Lower lobe of right lung (tissue), 2 donors: ENCODE measurements around the gene MESP2. TPM values are rescaled to one million over a fixed set of nuclear protein-coding genes. Genes with fewer than 3 reads are reported as not detected.
A peak's percentile ranks its signal among the peaks of the same experiment; 100 is the strongest.

ENCODE experiments used
- ATAC-seq, 2 donors: fragments of 200-7000 bp; cut with Tn5 transposase; one replicate each; pipeline ENCODE4 v1.9.1; 2020 to 2022; ENCODE audit warnings: mild to moderate bottlenecking in 2 of 2, moderate library complexity in 2 of 2
- DNase-seq: peaks from one replicate; pipeline ENCODE4 v3.0.0-alpha.2; 2020
- H3K27ac ChIP-seq: fragments of 200-600 bp; one replicate; pipeline ENCODE4 v1.8.0; 2022
- H3K27me3 ChIP-seq: fragments of 200-600 bp; one replicate; pipeline ENCODE4 v1.8.0; 2022; ENCODE audit warnings: low read depth
- H3K36me3 ChIP-seq: fragments of 200-600 bp; one replicate; pipeline ENCODE4 v1.8.0; 2022; ENCODE audit warnings: mild to moderate bottlenecking
- H3K4me1 ChIP-seq: fragments of 200-600 bp; one replicate; pipeline ENCODE4 v1.8.0; 2022
- H3K4me3 ChIP-seq: fragments of 200-600 bp; one replicate; pipeline ENCODE4 v1.8.0; 2022; ENCODE audit warnings: mild to moderate bottlenecking
- H3K9me3 ChIP-seq: fragments of 200-600 bp; one replicate; pipeline ENCODE4 v1.8.0; 2022
- CTCF ChIP-seq: fragments of 200-600 bp; IDR thresholded peaks from one replicate; pipeline ENCODE4 v1.8.0; 2022; ENCODE audit warnings: antibody characterized with exemption, mild to moderate bottlenecking
- intact Hi-C: fragments of 100-400 bp; cut with DNase I; formaldehyde crosslinking; loops from one replicate; pipeline ENCODE4 v1.11.0; 2022
- long read RNA-seq: library from polyadenylated mRNA; unstranded; transcript quantifications from one replicate; pipeline ENCODE4 v2.0.0, GENCODE V29; 2021
- total RNA-seq: library from RNA; stranded (reverse); fragmentation: NEBNext Ultra II Directional; extraction: Animal tissue kit (Norgen Biotek cat#: 25700); gene quantifications from one replicate; pipeline ENCODE4 v1.2.1, GENCODE V29; 2021
- donor health status: DM: no; HTN: yes; CAD: no; lungs with severe emphysema.

MESP2 gene
- total RNA-seq: not detected
- long read RNA-seq: 0 reads

DNA sequence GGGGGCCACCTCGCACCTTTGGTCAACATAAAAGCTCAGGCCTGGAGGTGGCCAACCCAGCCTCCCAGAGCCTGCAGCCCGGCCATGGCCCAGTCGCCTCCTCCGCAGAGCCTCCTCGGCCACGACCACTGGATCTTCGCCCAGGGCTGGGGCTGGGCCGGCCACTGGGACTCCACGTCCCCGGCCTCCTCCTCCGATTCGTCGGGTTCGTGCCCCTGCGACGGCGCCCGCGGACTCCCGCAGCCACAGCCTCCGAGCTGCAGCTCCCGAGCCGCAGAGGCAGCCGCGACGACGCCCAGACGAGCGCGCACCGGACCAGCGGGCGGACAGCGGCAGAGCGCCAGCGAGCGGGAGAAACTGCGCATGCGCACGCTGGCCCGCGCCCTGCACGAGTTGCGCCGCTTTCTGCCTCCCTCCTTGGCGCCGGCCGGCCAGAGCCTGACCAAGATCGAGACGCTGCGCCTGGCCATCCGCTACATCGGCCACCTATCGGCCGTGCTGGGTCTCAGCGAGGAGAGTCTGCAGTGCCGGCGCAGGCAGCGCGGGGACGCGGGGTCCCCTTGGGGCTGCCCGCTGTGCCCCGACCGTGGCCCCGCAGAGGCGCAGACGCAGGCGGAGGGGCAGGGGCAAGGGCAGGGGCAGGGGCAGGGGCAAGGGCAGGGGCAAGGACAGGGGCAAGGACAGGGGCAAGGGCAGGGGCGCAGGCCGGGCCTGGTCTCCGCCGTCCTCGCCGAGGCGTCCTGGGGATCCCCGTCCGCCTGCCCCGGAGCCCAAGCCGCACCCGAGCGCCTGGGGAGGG lies at the start of gene MESP2:
Gene MESP2 (plus strand): TSS at position 59 of the 799 bp plus-strand sequence. CDS start 26 bp downstream, at position 85.
- ATAC-seq: peak; percentile 92 to 94
- Histone ChIP-seq H3K27me3 (no peaks in the 10 kb centered on the region), H3K4me3 (peak within 1 kb of the TSS; percentile 53), H3K4me1 (peaks cover 18% of the 10 kb centered on the region), H3K36me3 (no peaks in the 10 kb centered on the region), H3K9me3 (no peaks in the 10 kb centered on the region), H3K27ac (no peak within 1 kb of the TSS)
- intact Hi-C loops: no loop called here
- peak; percentile 61 for TF ChIP-seq CTCF
- DNase-seq: peak; percentile 89

GRCh38 chr15:89728254-89728653 lies 47.9 kb upstream of the MESP2 start:
- H3K27me3 ChIP-seq: no peaks in the 10 kb centered on the region
- no peaks in the 10 kb centered on the region for H3K9me3 ChIP-seq
- H3K36me3 ChIP-seq: no peaks in the 10 kb centered on the region
- no peak overlapping the region for H3K27ac ChIP-seq
- no peaks in the 10 kb centered on the region for H3K4me1 ChIP-seq
- no peak for TF ChIP-seq CTCF
- DNase-seq (no peak), ATAC-seq (peak; percentile 68 to 72)
- no peak overlapping the region for H3K4me3 ChIP-seq
- intact Hi-C loops: no loop called here

DNA sequence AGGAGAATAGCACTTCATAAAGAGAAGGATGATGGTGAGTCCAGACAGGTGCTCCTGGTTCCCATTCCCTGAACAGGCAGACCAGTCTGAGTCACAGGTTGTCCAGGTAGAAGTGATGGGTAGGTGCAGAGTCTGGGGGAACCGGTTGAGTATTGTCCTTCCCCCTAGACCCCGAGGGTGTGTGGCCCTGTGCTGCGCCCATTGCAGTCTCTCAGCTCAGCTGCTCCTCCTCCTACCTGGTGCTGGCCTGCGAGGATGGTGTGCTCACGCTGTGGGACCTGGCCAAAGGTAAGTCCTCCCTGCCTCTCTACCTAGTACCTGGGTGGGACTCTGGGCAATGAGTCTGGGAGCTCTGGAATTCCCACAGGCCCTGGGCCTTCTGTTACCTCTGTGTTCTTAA lies 44.9 kb upstream of the MESP2 start:
- Histone ChIP-seq H3K4me3 (no peak overlapping the region), H3K36me3 (no peaks in the 10 kb centered on the region), H3K27me3 (no peaks in the 10 kb centered on the region), H3K9me3 (no peaks in the 10 kb centered on the region), H3K4me1 (no peaks in the 10 kb centered on the region), H3K27ac (no peak overlapping the region)
- no peak for DNase-seq
- intact Hi-C loops: no loop called here
- TF ChIP-seq CTCF: no peak
- no peak for ATAC-seq

- no peaks in the 10 kb centered on the region for H3K36me3 ChIP-seq
- no peak for TF ChIP-seq CTCF
- no peak overlapping the region for H3K4me3 ChIP-seq
- ATAC-seq (no peak), DNase-seq (no peak)
- no peak overlapping the region for H3K27ac ChIP-seq
- H3K9me3 ChIP-seq: no peaks in the 10 kb centered on the region
- intact Hi-C loops: no loop called here
- H3K27me3 ChIP-seq: no peaks in the 10 kb centered on the region
- no peaks in the 10 kb centered on the region for H3K4me1 ChIP-seq
These were observed 43.5 kb upstream of the MESP2 start for GRCh38 chr15:89732451-89733172.

DNA sequence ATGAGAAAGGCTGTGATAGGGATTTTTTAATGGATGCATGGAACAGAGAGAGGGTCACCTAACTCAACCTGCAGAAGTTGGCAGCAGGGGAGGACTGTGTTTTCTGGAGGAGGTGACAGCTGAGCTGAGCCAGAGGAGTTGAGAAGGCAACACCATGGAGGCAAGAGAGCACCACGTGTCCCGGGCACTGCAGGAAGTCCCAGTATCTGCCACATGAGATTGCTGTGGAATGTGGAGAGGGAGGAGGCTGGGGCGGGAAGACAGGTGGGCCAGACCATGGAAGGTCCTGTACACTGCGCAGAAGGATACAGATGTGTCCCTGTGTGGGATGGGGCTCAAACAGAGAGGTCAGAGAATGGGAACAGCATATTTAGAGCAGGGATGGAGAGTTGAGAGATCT lies 40.4 kb upstream of the MESP2 start:
- TF ChIP-seq CTCF: no peak
- Histone ChIP-seq H3K27ac (no peak overlapping the region), H3K9me3 (no peaks in the 10 kb centered on the region), H3K4me1 (no peaks in the 10 kb centered on the region), H3K4me3 (no peak overlapping the region), H3K27me3 (no peaks in the 10 kb centered on the region), H3K36me3 (no peaks in the 10 kb centered on the region)
- DNase-seq (no peak), ATAC-seq (no peak)
- intact Hi-C loops: no loop called here
